ENCODE results near the gene WDR83.

Gene WDR83

GRCh38 chr19:12703046-12703445 is 36.4 kb downstream of the WDR83 start:
- Histone ChIP-seq H3K27ac (no peak overlapping the region), H3K27me3 (no peaks in the 10 kb centered on the region), H3K36me3 (peaks cover 77% of the 10 kb centered on the region), H3K9me3 (no peaks in the 10 kb centered on the region), H3K4me3 (ENCODE audit: low read depth in 1 of 2, low read length in 1 of 2) (no peak overlapping the region), H3K4me1 (ENCODE audit: control insufficient read depth in 1 of 2, insufficient read depth in 1 of 2, low read depth in 1 of 2, low read length in 1 of 2) (no peaks in the 10 kb centered on the region)
- TF ChIP-seq CTCF (IDR thresholded peaks at IDR 0.05): no peak

GRCh38 chr19:12705169-12705568 is 38.6 kb downstream of the WDR83 start:
- H3K36me3 ChIP-seq: peaks cover 93% of the 10 kb centered on the region
- no peak overlapping the region for H3K4me3 ChIP-seq (ENCODE audit: low read depth in 1 of 2, low read length in 1 of 2)
- H3K27ac ChIP-seq: no peak overlapping the region
- no peaks in the 10 kb centered on the region for H3K4me1 ChIP-seq (ENCODE audit: control insufficient read depth in 1 of 2, insufficient read depth in 1 of 2, low read depth in 1 of 2, low read length in 1 of 2)
- no peak for TF ChIP-seq CTCF (IDR thresholded peaks at IDR 0.05)
- H3K9me3 ChIP-seq: no peaks in the 10 kb centered on the region
- no peaks in the 10 kb centered on the region for H3K27me3 ChIP-seq

GRCh38 chr19:12705654-12706331 is 39.2 kb downstream of the WDR83 start:
- Histone ChIP-seq H3K4me1 (ENCODE audit: control insufficient read depth in 1 of 2, insufficient read depth in 1 of 2, low read depth in 1 of 2, low read length in 1 of 2) (no peaks in the 10 kb centered on the region), H3K27ac (no peak overlapping the region), H3K9me3 (no peaks in the 10 kb centered on the region), H3K4me3 (ENCODE audit: low read depth in 1 of 2, low read length in 1 of 2) (no peak overlapping the region), H3K36me3 (peaks cover 93% of the 10 kb centered on the region), H3K27me3 (no peaks in the 10 kb centered on the region)
- TF ChIP-seq CTCF (IDR thresholded peaks at IDR 0.05): no peak

GRCh38 chr19:12706332-12706718 is 39.7 kb downstream of the WDR83 start:
- Histone ChIP-seq H3K9me3 (no peaks in the 10 kb centered on the region), H3K4me3 (ENCODE audit: low read depth in 1 of 2, low read length in 1 of 2) (no peak overlapping the region)
- TF ChIP-seq CTCF (IDR thresholded peaks at IDR 0.05): no peak

GRCh38 chr19:12708641-12709040 is 42.0 kb downstream of the WDR83 start:
- H3K36me3 ChIP-seq: peaks cover 89% of the 10 kb centered on the region
- no peak for TF ChIP-seq CTCF (IDR thresholded peaks at IDR 0.05)
- no peaks in the 10 kb centered on the region for H3K4me1 ChIP-seq (ENCODE audit: control insufficient read depth in 1 of 2, insufficient read depth in 1 of 2, low read depth in 1 of 2, low read length in 1 of 2)
- no peak overlapping the region for H3K4me3 ChIP-seq (ENCODE audit: low read depth in 1 of 2, low read length in 1 of 2)
- H3K27ac ChIP-seq: no peak overlapping the region
- H3K27me3 ChIP-seq: no peaks in the 10 kb centered on the region
- no peaks in the 10 kb centered on the region for H3K9me3 ChIP-seq

More at GRCh38 chr19:12706332-12706718, 39.7 kb downstream of the WDR83 start:
- no peaks in the 10 kb centered on the region for H3K27me3 ChIP-seq
- no peaks in the 10 kb centered on the region for H3K4me1 ChIP-seq (ENCODE audit: control insufficient read depth in 1 of 2, insufficient read depth in 1 of 2, low read depth in 1 of 2, low read length in 1 of 2)
- H3K36me3 ChIP-seq: peaks cover 93% of the 10 kb centered on the region
- H3K27ac ChIP-seq: no peak overlapping the region
